WTC11 (cell line): ENCODE results near the gene TYRP1. TPM values are rescaled to one million over a fixed set of nuclear protein-coding genes. Genes with fewer than 3 reads are reported as not detected.

Experiments used
- ATAC-seq: fragments of 200-7000 bp; cut with Tn5 transposase; 2 replicates; pipeline ENCODE4 v1.10.0; 2021; ENCODE audit warnings: mild to moderate bottlenecking, moderate library complexity
- CTCF ChIA-PET: fragments of 300-600 bp; sonication (Branson Sonifier 250); formaldehyde crosslinking; loops from one replicate; lab custom pipeline; 2021; ENCODE audit warnings: antibody characterized with exemption; lab: Charles Lee
- POLR2A ChIA-PET: fragments of 350-600 bp; sonication (Branson Sonifier 250); formaldehyde crosslinking; loops from one replicate; lab custom pipeline; 2021; ENCODE audit warnings: antibody characterized with exemption; lab: Charles Lee
- DNase-seq: peaks from one replicate; pipeline ENCODE4 v3.0.0; 2021; ENCODE audit warnings: low spot score
- H3K27ac Mint-ChIP-seq: 2 replicates; pipeline ENCODE4 v1.8.0; 2021; ENCODE audit warnings: mixed read lengths
- H3K27me3 Mint-ChIP-seq: 2 replicates; pipeline ENCODE4 v1.8.0; 2021; ENCODE audit warnings: low read depth, mild to moderate bottlenecking, moderate library complexity, mixed read lengths
- H3K36me3 Mint-ChIP-seq: 2 replicates; pipeline ENCODE4 v1.8.0; 2021; ENCODE audit warnings: mixed read lengths
- H3K4me1 Mint-ChIP-seq: 2 replicates; pipeline ENCODE4 v1.8.0; 2022; ENCODE audit warnings: mixed read lengths
- H3K4me3 Mint-ChIP-seq: 2 replicates; pipeline ENCODE4 v1.8.0; 2021; ENCODE audit warnings: mild to moderate bottlenecking, moderate library complexity, mixed read lengths
- H3K9me3 Mint-ChIP-seq: 2 replicates; pipeline ENCODE4 v1.8.0; 2021; ENCODE audit warnings: mixed read lengths
- FOXK1 ChIP-seq: sonication (generic); formaldehyde crosslinking; IDR thresholded peaks from 2 replicates; pipeline ENCODE4 v1.8.0; 2022; ENCODE audit warnings: mild to moderate bottlenecking, moderate library complexity, missing genetic modification reagents
- IRF2 ChIP-seq: sonication (generic); formaldehyde crosslinking; IDR thresholded peaks from 2 replicates; pipeline ENCODE4 v1.8.0; 2022; ENCODE audit warnings: low read depth, missing genetic modification reagents, borderline replicate concordance
- JAZF1 ChIP-seq: fragments of 250-450 bp; sonication (Bioruptor Pico); IDR thresholded peaks from 2 replicates; pipeline ENCODE4 v1.9.0; 2021; ENCODE audit warnings: moderate library complexity, mild to moderate bottlenecking, inconsistent platforms
- KAT7 ChIP-seq: sonication (generic); formaldehyde crosslinking; IDR thresholded peaks from 2 replicates; pipeline ENCODE4 v1.8.1; 2023; ENCODE audit warnings: missing genetic modification reagents, mild to moderate bottlenecking, borderline replicate concordance
- NFATC4 ChIP-seq: fragments of 250-450 bp; sonication (Bioruptor Pico); IDR thresholded peaks from 2 replicates; pipeline ENCODE4 v1.9.0; 2021; ENCODE audit warnings: mild to moderate bottlenecking
- NFE2L1 ChIP-seq: sonication (generic); formaldehyde crosslinking; IDR thresholded peaks from 2 replicates; pipeline ENCODE4 v1.8.1; 2023; ENCODE audit warnings: missing genetic modification reagents
- NR2C2 ChIP-seq: sonication (generic); formaldehyde crosslinking; IDR thresholded peaks from 2 replicates; pipeline ENCODE4 v1.8.0; 2022; ENCODE audit warnings: mild to moderate bottlenecking, missing genetic modification reagents
- NR3C1 ChIP-seq: sonication (generic); formaldehyde crosslinking; conservative IDR thresholded peaks from 2 replicates; pipeline ENCODE4 v1.8.1; 2023; ENCODE audit warnings: low read depth, mild to moderate bottlenecking, missing genetic modification reagents
- RELA ChIP-seq: sonication (generic); formaldehyde crosslinking; IDR thresholded peaks from 2 replicates; pipeline ENCODE4 v1.8.1; 2022; ENCODE audit warnings: missing genetic modification reagents, mild to moderate bottlenecking, borderline replicate concordance
- ZBTB21 ChIP-seq: sonication (generic); formaldehyde crosslinking; IDR thresholded peaks from 2 replicates; pipeline ENCODE4 v1.8.1; 2023; ENCODE audit warnings: mild to moderate bottlenecking, missing genetic modification reagents, borderline replicate concordance
- ZNF138 ChIP-seq: sonication (generic); formaldehyde crosslinking; conservative IDR thresholded peaks from 2 replicates; pipeline ENCODE4 v1.8.1; 2022; ENCODE audit warnings: mild to moderate bottlenecking, moderate library complexity, missing genetic modification reagents
- ZNF219 ChIP-seq: sonication (generic); formaldehyde crosslinking; IDR thresholded peaks from 2 replicates; pipeline ENCODE4 v1.8.0; 2023; ENCODE audit warnings: missing genetic modification reagents, mild to moderate bottlenecking, borderline replicate concordance
- ZNF416 ChIP-seq: fragments of 250-450 bp; sonication (Bioruptor Pico); IDR thresholded peaks from 2 replicates; pipeline ENCODE4 v1.9.0; 2021; ENCODE audit warnings: mild to moderate bottlenecking, inconsistent platforms
- total RNA-seq: library from RNA; stranded (reverse); gene quantifications from 3 replicates; pipeline ENCODE4 v1.2.3, GENCODE V29; 2021
- TF ChIP-seq, protein P1 (sequence below): sonication (generic); formaldehyde crosslinking; IDR thresholded peaks from 2 replicates; pipeline ENCODE4 v1.8.1; 2023; ENCODE audit warnings: mild to moderate bottlenecking, moderate library complexity, missing genetic modification reagents
- TF ChIP-seq, protein P2 (sequence below): sonication (generic); formaldehyde crosslinking; IDR thresholded peaks from 2 replicates; pipeline ENCODE4 v1.8.0; 2022; ENCODE audit warnings: mild to moderate bottlenecking, missing genetic modification reagents
- TF ChIP-seq, protein P3 (sequence below): fragments of 250-450 bp; sonication (Bioruptor Pico); IDR thresholded peaks from 2 replicates; pipeline ENCODE4 v1.8.0; 2021; ENCODE audit warnings: mild to moderate bottlenecking
- TF ChIP-seq, protein P4 (sequence below): sonication (generic); formaldehyde crosslinking; IDR thresholded peaks from 2 replicates; pipeline ENCODE4 v1.8.1; 2023; ENCODE audit warnings: mild to moderate bottlenecking, missing genetic modification reagents, borderline replicate concordance
- TF ChIP-seq, protein P5 (sequence below): sonication (generic); formaldehyde crosslinking; conservative IDR thresholded peaks from 2 replicates; pipeline ENCODE4 v1.8.1; 2023; ENCODE audit warnings: mild to moderate bottlenecking, low read depth, missing genetic modification reagents, moderate library complexity

Gene TYRP1
- total RNA-seq, 1 experiment from 2014 or later, result 0.31 TPM

DNA sequence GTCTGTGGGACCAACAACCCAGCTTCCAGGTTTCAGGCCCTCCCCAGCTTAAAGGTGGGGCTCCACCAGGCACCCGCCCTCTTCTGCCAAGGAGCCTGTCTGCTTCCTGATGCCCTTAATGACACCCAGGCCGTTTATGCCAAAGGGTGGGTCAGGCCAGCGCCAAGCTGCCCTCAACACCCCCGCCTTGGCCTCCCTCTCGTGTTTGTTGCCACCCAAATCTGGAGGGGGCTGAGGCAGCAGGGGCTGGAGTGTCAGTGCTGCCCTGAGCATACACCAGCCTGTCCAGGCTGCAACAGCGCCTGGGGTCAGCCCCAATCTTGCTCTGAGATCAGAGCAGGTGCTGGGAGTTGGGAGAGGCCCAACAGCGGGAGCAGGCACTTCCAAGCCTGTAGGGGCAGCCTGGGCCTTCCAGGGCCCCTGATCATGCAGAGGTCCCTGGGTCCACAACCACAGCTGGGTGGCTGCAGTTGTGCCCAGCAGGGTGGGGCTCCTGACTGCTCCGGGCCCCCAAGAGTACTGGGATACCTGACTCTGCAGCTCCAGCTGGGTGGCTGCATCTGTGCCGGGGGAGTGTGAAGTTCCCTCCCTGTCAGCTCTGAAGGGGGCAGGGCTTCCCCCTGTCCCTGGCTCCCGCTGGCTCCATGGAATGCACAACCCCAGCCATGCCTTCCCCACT lies 34.5 kb upstream of the TYRP1 start:
- TF ChIP-seq KAT7 (CRISPR knock-in tag) (no peak), JAZF1 (no peak), ZBTB21 (no peak), ZNF138 (CRISPR knock-in tag) (no peak), NFE2L1 (CRISPR knock-in tag) (no peak), NFATC4 (CRISPR knock-in tag) (no peak), FOXK1 (CRISPR knock-in tag) (no peak), ZNF219 (CRISPR knock-in tag) (no peak), IRF2 (CRISPR knock-in tag) (no peak), RELA (no peak), ZNF416 (CRISPR knock-in tag) (no peak), NR2C2 (CRISPR knock-in tag) (no peak), NR3C1 (no peak)
- TF ChIP-seq, protein P1, sequence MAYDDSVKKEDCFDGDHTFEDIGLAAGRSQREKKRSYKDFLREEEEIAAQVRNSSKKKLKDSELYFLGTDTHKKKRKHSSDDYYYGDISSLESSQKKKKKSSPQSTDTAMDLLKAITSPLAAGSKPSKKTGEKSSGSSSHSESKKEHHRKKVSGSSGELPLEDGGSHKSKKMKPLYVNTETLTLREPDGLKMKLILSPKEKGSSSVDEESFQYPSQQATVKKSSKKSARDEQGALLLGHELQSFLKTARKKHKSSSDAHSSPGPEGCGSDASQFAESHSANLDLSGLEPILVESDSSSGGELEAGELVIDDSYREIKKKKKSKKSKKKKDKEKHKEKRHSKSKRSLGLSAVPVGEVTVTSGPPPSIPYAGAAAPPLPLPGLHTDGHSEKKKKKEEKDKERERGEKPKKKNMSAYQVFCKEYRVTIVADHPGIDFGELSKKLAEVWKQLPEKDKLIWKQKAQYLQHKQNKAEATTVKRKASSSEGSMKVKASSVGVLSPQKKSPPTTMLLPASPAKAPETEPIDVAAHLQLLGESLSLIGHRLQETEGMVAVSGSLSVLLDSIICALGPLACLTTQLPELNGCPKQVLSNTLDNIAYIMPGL (CRISPR knock-in tag), result no peak
- TF ChIP-seq, protein P2, sequence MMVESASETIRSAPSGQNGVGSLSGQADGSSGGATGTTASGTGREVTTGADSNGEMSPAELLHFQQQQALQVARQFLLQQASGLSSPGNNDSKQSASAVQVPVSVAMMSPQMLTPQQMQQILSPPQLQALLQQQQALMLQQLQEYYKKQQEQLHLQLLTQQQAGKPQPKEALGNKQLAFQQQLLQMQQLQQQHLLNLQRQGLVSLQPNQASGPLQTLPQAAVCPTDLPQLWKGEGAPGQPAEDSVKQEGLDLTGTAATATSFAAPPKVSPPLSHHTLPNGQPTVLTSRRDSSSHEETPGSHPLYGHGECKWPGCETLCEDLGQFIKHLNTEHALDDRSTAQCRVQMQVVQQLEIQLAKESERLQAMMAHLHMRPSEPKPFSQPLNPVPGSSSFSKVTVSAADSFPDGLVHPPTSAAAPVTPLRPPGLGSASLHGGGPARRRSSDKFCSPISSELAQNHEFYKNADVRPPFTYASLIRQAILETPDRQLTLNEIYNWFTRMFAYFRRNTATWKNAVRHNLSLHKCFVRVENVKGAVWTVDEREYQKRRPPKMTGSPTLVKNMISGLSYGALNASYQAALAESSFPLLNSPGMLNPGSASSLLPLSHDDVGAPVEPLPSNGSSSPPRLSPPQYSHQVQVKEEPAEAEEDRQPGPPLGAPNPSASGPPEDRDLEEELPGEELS, result no peak
- TF ChIP-seq, protein P3, sequence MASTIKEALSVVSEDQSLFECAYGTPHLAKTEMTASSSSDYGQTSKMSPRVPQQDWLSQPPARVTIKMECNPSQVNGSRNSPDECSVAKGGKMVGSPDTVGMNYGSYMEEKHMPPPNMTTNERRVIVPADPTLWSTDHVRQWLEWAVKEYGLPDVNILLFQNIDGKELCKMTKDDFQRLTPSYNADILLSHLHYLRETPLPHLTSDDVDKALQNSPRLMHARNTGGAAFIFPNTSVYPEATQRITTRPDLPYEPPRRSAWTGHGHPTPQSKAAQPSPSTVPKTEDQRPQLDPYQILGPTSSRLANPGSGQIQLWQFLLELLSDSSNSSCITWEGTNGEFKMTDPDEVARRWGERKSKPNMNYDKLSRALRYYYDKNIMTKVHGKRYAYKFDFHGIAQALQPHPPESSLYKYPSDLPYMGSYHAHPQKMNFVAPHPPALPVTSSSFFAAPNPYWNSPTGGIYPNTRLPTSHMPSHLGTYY (CRISPR knock-in tag), result no peak
- TF ChIP-seq, protein P4, sequence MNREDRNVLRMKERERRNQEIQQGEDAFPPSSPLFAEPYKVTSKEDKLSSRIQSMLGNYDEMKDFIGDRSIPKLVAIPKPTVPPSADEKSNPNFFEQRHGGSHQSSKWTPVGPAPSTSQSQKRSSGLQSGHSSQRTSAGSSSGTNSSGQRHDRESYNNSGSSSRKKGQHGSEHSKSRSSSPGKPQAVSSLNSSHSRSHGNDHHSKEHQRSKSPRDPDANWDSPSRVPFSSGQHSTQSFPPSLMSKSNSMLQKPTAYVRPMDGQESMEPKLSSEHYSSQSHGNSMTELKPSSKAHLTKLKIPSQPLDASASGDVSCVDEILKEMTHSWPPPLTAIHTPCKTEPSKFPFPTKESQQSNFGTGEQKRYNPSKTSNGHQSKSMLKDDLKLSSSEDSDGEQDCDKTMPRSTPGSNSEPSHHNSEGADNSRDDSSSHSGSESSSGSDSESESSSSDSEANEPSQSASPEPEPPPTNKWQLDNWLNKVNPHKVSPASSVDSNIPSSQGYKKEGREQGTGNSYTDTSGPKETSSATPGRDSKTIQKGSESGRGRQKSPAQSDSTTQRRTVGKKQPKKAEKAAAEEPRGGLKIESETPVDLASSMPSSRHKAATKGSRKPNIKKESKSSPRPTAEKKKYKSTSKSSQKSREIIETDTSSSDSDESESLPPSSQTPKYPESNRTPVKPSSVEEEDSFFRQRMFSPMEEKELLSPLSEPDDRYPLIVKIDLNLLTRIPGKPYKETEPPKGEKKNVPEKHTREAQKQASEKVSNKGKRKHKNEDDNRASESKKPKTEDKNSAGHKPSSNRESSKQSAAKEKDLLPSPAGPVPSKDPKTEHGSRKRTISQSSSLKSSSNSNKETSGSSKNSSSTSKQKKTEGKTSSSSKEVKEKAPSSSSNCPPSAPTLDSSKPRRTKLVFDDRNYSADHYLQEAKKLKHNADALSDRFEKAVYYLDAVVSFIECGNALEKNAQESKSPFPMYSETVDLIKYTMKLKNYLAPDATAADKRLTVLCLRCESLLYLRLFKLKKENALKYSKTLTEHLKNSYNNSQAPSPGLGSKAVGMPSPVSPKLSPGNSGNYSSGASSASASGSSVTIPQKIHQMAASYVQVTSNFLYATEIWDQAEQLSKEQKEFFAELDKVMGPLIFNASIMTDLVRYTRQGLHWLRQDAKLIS (CRISPR knock-in tag), result no peak
- TF ChIP-seq, protein P5, sequence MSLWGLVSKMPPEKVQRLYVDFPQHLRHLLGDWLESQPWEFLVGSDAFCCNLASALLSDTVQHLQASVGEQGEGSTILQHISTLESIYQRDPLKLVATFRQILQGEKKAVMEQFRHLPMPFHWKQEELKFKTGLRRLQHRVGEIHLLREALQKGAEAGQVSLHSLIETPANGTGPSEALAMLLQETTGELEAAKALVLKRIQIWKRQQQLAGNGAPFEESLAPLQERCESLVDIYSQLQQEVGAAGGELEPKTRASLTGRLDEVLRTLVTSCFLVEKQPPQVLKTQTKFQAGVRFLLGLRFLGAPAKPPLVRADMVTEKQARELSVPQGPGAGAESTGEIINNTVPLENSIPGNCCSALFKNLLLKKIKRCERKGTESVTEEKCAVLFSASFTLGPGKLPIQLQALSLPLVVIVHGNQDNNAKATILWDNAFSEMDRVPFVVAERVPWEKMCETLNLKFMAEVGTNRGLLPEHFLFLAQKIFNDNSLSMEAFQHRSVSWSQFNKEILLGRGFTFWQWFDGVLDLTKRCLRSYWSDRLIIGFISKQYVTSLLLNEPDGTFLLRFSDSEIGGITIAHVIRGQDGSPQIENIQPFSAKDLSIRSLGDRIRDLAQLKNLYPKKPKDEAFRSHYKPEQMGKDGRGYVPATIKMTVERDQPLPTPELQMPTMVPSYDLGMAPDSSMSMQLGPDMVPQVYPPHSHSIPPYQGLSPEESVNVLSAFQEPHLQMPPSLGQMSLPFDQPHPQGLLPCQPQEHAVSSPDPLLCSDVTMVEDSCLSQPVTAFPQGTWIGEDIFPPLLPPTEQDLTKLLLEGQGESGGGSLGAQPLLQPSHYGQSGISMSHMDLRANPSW (CRISPR knock-in tag), result no peak

More for the DNA sequence above, 34.5 kb upstream of the TYRP1 start:
- Mint-ChIP-seq H3K36me3 (0 out of 2 replicates have a peak, but pooled peaks cover 5% of the 10 kb centered on the region), H3K9me3 (peaks cover 10% of the 10 kb centered on the region), H3K4me3 (no peak overlapping the region), H3K4me1 (no peaks in the 10 kb centered on the region), H3K27me3 (no peaks in the 10 kb centered on the region; the same call in 1 of the 2 replicates), H3K27ac (no peak overlapping the region)
- DNase-seq, result no peak
- ChIA-PET POLR2A (no interaction called here), CTCF (no interaction called here)
- ATAC-seq, result no peak
